ENCODE data around the gene MAP9.

GRCh38 chr4:155423671-155424070 is 46.9 kb upstream of the MAP9 start:
- TF ChIP-seq CTCF (IDR thresholded peaks at IDR 0.05) (no peak), POLR2A (IDR thresholded peaks at IDR 0.05) (no peak)
